A172 (cell line): ENCODE measurements around the gene IL17RD. TPM values are rescaled to one million over a fixed set of nuclear protein-coding genes. Genes with fewer than 3 reads are reported as not detected.

ENCODE experiments used
- DNase-seq: peaks from one replicate; pipeline ENCODE4 v3.0.0-alpha.2; 2015; ENCODE audit warnings: low spot score
- total RNA-seq: library from RNA; depleted of rRNA; stranded (reverse); fragments of >200 nt; shearing (Covaris generic); gene quantifications from 2 replicates; pipeline ENCODE4 v1.2.3, GENCODE V29; 2014; rRNA removed

IL17RD gene
- total RNA-seq, 1 experiment from 2014 or later, result 1.5 TPM

DNA sequence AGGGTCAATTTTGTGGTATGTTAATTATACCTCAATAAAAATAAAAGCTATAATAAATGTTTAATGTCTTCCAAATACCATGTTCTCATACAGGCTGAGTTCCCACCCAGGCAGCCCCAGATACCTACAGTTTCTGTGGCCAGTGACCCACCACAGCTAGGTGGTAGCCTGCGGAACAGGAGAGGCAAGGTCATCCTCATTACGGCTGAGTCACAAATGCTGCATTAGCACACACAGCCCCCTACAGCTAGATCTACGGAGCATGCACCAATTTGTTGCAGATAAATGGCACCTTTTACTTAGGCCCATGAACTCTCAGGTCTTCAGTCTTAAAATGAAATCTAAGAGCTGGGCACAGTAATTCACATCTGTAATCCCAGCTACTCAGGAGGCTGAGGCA lies 99.6 kb downstream of the IL17RD start:
- DNase-seq, result peak; percentile 23

DNA sequence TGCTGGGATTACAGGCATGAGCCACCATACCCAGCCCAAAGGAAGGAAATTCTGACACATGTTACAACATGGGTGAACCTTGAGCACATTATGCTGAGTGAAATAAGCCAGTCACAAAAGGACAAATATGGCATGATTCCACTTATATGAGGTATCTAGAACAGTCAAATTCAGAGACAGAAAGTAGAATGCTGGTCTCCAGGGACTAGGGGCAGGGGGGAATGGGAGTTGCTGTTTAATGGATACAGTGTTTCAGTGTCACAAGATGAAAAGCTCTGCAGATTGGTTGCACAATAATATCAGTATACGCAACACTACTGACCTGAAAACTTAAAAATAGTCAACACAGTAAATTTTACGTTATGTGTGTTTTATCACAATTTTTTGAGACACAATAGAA lies 100.6 kb downstream of the IL17RD start:
- DNase-seq, result no peak

DNA sequence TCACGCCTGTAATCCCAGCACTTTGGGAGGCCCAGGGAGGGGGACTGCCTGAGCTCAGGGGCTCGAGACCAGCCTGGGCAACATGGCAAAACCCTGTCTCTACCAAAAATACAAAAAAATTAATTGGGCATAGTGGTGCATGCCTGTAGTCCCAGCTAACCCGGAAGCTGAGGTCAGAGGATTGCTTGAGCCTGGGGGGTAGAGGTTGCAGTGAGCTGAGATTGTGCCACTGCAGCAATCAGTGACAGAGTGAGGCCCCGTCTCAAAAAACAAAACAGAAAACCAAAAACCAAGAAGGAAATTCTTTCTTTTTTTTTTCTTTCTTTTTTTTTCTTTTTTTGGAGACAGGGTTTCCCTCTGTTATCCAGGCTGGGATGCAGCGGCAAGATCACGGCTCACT lies 101.2 kb downstream of the IL17RD start:
- no peak for DNase-seq

DNA sequence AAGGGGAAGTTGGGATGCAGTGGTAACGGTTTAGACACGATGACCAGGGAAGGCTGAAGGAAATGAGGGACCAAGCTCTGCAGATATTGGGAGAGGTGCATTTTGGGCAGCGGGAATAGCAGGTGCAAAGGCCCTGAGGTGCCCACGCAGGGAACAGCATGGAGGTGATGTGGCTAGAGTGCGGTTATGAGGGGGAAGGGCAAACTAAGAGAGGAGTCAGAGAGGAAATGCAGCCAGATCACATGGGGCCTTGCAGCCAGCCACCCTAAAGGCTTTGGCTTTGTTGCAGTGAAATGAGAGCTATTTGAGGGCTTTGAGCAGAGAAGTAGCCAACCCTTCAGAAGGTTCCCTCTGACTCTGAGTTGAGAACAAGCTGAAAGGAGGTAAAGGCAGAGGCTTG lies 102.1 kb downstream of the IL17RD start:
- DNase-seq, result no peak

DNA sequence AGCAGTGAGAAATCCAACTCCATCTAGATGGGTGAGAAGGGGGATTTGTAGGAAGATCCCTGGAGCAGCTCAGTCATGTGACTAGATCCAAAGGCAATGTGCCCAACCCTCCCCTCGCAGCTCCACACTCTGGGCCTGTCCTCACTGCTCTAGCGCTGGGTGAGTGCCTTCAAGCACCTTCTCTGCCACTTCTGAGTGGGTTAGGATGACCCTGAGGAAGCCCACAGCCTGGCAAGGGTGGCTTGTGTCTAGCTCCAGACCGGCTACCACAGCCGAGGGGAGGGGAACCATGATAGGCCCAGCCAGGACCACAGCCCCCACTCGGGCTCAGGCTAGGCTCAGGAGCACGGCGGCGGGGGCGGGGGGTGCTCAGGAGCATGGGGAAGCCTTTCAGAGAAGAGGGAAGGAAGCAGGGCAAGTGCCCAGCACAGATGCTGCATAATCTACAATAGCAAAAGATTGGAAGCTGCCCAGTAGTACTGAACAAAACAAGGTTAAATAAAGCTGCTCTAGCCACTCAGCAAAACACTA lies 103.0 kb downstream of the IL17RD start:
- DNase-seq, result peak; percentile 23

DNA sequence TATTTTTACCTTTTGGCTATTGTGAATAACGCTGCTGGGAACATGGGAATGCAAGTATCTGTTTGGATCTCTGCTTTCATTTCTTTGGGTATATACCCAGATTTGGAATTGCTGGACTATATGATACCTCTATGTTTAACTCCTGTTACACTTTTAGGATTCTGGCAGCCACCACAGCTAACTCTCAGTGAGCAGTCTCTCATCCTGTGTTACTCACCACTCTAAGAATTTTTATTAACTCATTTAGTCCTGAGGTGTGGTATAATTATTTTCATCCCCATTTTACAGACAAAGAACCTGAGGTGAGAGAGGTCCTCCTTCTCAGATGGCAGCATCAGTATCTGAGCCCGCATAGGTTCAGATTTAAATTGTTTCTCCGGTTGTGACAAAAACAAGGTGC lies 103.6 kb downstream of the IL17RD start:
- no peak for DNase-seq

DNA sequence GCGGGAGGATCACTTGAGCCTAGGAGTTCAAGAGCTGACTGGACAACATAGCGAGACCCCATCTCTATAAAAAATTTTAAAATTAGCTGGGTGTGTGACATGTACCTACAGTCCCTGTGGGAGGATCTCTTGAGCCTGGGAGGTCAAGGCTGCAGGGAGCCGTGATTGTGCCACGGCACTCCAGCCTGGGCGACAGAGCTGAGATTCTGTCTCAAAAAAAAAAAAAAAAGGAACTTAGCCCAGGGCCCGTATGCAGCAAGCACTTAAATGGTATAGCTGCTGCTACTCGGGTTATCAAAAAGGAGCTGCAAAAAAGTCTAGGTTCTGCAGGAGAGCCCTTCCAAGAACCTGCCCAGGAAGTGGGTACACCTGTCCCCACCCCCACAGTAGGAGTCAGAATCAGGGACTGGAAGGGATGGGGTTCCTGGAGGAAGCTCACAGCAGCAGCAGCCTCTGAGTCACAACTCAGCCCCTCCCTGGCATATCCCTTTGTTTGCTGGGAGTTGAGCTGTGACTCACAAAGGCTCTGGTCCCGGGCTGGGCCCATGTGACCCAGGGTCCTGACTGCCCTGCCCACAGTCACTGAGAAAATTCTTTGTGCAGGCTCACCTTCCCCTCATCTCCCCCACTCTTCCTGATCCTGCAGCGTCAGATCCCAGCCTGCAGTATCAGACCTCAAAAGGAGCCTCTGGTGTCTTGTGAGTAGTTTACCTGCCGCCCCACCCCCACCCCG lies 104.9 kb downstream of the IL17RD start, which contains the start of gene SPATA12:
Gene SPATA12 (plus strand): TSS at position 576 of the 733 bp plus-strand sequence. CDS start 13,031 bp downstream, outside the sequence.
- DNase-seq, result peak; percentile 98

DNA sequence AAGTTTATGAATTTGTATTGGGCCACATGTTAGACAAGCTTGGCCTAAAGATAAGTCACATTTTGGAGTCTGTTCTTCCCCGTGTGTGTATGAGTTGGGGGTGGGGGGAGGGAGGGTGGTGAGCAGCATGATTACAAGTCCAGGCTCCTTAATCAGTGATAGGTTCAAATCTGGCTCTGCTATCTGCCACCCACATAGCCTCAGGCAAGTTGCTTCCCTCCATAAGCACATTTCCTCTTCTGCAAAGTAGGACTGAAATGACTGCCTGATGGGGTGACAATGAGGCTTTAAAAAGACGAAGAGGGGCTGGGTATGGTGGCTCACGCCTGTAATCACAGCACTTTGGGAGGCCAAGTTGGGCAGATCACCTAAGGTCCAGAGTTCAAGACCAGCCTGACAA lies 105.7 kb downstream of the IL17RD start:
- no peak for DNase-seq

- no peak for DNase-seq
Measured at GRCh38 chr3:57057351-57057750, 107.8 kb downstream of the IL17RD start.

- no peak for DNase-seq
Measured at GRCh38 chr3:57053122-57053521, 112.0 kb downstream of the IL17RD start.

DNA sequence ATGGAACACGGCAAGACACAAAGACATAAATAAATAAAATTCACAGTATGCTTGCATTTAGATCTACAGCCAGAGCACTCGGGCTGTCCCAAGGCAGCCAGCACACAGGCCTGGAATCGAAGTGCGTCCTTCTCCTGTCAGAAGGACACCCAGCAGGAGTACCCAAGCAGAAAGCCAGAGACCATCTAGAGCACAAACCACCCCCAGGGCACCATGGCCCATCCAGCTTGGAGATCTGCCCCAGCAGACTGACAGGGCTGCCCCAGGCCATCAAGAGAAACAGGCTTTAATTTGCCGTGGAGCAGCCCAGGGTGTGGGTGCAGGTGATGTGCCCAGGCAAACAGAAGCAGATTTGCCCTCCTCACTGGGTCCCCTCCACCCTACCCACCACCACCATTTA lies 112.5 kb downstream of the IL17RD start:
- no peak for DNase-seq

GRCh38 chr3:57048728-57049127 lies 116.4 kb downstream of the IL17RD start:
- DNase-seq, result no peak

DNA sequence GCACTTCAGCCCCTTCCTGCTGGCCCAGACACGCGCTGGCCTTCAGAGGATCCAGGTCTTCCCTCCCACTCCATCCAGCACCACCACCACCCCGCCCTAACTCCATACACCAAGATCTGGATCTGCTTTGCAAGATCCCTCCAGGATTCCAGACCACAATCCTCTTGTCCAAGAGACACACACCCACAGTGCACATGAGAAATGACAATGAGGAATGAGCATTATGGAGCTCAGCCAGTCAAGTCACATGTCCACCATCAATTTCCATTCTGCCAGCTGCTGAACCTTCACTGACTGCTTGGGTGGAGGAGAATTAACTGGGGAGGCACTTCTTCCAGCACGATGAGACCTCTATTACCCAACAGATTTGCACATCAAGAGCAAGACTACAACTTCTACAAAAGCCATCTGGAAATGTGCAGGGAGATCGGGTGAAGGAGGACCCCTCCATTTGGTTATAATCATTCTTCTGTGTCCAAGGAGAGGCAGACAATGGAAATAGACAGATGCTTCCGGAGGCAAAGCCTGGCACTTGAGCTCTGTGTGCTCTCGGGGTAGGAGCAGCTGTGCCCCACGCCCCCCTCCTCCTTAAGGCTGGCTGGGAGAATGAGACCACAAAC lies 117.0 kb downstream of the IL17RD start:
- DNase-seq, result peak; percentile 61

DNA sequence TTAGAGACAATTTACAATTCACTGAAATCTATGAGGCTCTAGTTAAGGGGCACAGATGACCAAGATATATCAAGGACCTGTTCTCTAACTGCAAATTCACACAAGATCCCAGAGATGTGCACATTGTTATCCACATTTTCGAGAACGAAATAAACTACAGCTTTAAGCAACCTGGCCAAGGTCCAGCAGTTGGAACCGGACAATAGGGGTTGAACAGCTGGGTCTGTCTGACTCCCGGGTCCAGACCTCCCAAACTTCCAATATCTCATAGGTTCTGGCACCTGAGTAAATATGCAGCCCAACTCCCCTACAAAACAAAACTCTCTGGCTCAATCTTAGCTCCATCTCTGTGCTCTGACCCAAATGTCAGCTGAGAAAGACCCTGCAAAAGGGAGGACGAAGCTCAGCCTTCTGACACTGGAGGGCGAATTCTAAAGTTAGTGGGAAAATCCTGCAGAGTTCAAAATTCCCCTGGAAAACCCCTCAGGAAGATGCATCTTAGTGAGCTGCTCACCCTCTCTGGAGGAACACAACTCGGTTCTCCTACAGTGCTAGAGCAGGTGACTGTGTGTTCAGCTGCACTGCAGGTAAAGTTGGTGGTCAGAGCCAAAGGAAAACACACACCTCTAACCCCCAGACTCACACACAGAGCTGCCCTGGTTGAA lies 118.9 kb downstream of the IL17RD start:
- DNase-seq, result no peak

- DNase-seq, result no peak
Measured at GRCh38 chr3:57043518-57043917, 121.6 kb downstream of the IL17RD start.

DNA sequence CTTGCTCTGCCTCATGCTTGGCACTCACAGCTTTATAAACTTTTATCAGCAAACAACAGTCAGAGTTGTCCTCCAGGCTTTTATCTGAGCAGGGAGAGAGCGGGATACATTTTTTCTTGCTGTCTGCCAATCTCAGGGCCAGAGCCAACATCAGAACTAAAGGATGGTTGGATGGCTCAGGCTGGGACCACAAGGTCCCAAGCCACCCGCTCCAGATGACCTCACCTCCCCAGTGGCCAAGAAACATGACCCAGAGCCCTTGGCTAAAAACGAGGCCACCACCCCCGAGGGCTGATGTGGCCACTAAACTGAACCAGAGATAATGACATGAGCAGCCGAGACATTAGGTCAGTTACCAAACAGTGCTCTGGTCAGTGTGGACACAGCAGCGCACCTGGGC lies 123.5 kb downstream of the IL17RD start:
- no peak for DNase-seq

Other genes starting within 250 kb of the IL17RD start
- gene SPATA12, start 104.7 kb downstream of the IL17RD start, total RNA-seq, result 0.47 and 1.9 TPM in 2 replicates
- 1.1 TPM in 1 of 2 replicates, not detected in the other for gene HESX1, start 34.6 kb upstream of the IL17RD start, total RNA-seq
- 28.6 and 32.0 TPM in 2 replicates for gene APPL1, start 62.4 kb upstream of the IL17RD start, total RNA-seq
- not detected in 2 replicates for gene ASB14, start 127.3 kb upstream of the IL17RD start, total RNA-seq